Vagina (tissue), 2 donors: ENCODE data around the gene PCSK5. TPM values are rescaled to one million over a fixed set of nuclear protein-coding genes. Genes with fewer than 3 reads are reported as not detected.

Experiments
- DNase-seq, 2 donors: peaks; one replicate each; pipeline ENCODE4 v3.0.0-alpha.2; 2017; ENCODE audit errors: extremely low spot score in 2 of 2
- H3K27ac ChIP-seq: fragments of 200-600 bp; sonication (generic); one replicate; pipeline ENCODE4 v1.5.1; 2019
- H3K27me3 ChIP-seq: fragments of 200-600 bp; sonication (generic); one replicate; pipeline ENCODE4 v1.5.1; 2019
- H3K36me3 ChIP-seq, 2 donors: fragments of 200-600 bp; sonication (generic); one replicate each; pipeline ENCODE4 v1.5.1; 2017 to 2019
- H3K4me1 ChIP-seq: fragments of 200-600 bp; sonication (generic); one replicate; pipeline ENCODE4 v1.5.1; 2019
- H3K4me3 ChIP-seq, 2 donors: fragments of 200-600 bp; sonication (generic); 1 replicate in 1 of 2; 2 replicates in 1 of 2; pipeline ENCODE4 v1.5.1; 2016 to 2019
- H3K9me3 ChIP-seq: fragments of 200-600 bp; sonication (generic); one replicate; pipeline ENCODE4 v1.5.1; 2019
- CTCF ChIP-seq, 3 experiments: fragments of 450-650 bp in 2 of 3; fragments of 200-600 bp in 1 of 3; sonication (generic) in 1 of 3; IDR thresholded peaks; one replicate each; pipeline ENCODE4 v1.5.1; 2017 to 2019; ENCODE audit warnings: antibody characterized with exemption in 3 of 3, mild to moderate bottlenecking in 2 of 3, moderate library complexity in 2 of 3
- POLR2A ChIP-seq, 2 donors: fragments of 450-650 bp; IDR thresholded peaks; one replicate each; pipeline ENCODE4 v1.6.1; 2017; ENCODE audit warnings: antibody characterized with exemption in 2 of 2, mild to moderate bottlenecking in 2 of 2, moderate library complexity in 2 of 2
- POLR2AphosphoS5 ChIP-seq, 2 donors: sonication (generic); formaldehyde crosslinking; IDR thresholded peaks; one replicate each; pipeline ENCODE4 v1.9.0; 2017; ENCODE audit warnings: antibody characterized with exemption in 2 of 2, mild to moderate bottlenecking in 2 of 2, low read depth in 1 of 2; ENCODE audit not compliant: insufficient read depth in 1 of 2
- intact Hi-C: fragments of 100-400 bp; cut with DNase I; formaldehyde crosslinking; loops from one replicate; pipeline ENCODE4 v1.15.1; 2023
- total RNA-seq: library from RNA; depleted of rRNA; stranded (reverse); fragments of >200 nt; gene quantifications from one replicate; pipeline ENCODE4 v1.2.3, GENCODE V29; 2016

The PCSK5 gene
- total RNA-seq, 1 donor from 2014 or later, result 22.6 TPM

- no peak for DNase-seq
- Histone ChIP-seq H3K27me3 (no peaks in the 10 kb centered on the region), H3K36me3 (peaks cover 0 to 3% of the 10 kb centered on the region in 2 donors), H3K9me3 (no peaks in the 10 kb centered on the region), H3K4me3 (no peak overlapping the region), H3K4me1 (no peaks in the 10 kb centered on the region), H3K27ac (no peak overlapping the region)
- TF ChIP-seq POLR2A (IDR thresholded peaks at IDR 0.05), result no peak
- intact Hi-C loops, result no loop called here
These were observed 147.2 kb downstream of the PCSK5 start for GRCh38 chr9:76037587-76038225.

- no peaks in the 10 kb centered on the region for H3K9me3 ChIP-seq
- H3K27me3 ChIP-seq, result no peaks in the 10 kb centered on the region
- H3K4me1 ChIP-seq, result no peaks in the 10 kb centered on the region
- no peak overlapping the region for H3K27ac ChIP-seq
- H3K36me3 ChIP-seq, result peaks cover 0 to 3% of the 10 kb centered on the region in 2 donors
- intact Hi-C loops, result no loop called here
- TF ChIP-seq POLR2A (IDR thresholded peaks at IDR 0.05), result no peak
- no peak for TF ChIP-seq CTCF (IDR thresholded peaks at IDR 0.05)
- TF ChIP-seq POLR2AphosphoS5 (IDR thresholded peaks at IDR 0.05; ENCODE audit: insufficient read depth in 1 of 2, low read depth in 1 of 2), result no peak
- H3K4me3 ChIP-seq, result no peak overlapping the region
- DNase-seq, result no peak
These were observed 148.0 kb downstream of the PCSK5 start for GRCh38 chr9:76038431-76038830.

GRCh38 chr9:76044266-76044819, 153.9 kb downstream of the PCSK5 start:
- intact Hi-C loops, result no loop called here
- no peaks in the 10 kb centered on the region for H3K36me3 ChIP-seq
- H3K4me3 ChIP-seq, result no peak overlapping the region
- H3K27me3 ChIP-seq, result no peaks in the 10 kb centered on the region
- no peak for TF ChIP-seq CTCF (IDR thresholded peaks at IDR 0.05)
- TF ChIP-seq POLR2AphosphoS5 (IDR thresholded peaks at IDR 0.05; ENCODE audit: insufficient read depth in 1 of 2, low read depth in 1 of 2), result no peak
- TF ChIP-seq POLR2A (IDR thresholded peaks at IDR 0.05), result no peak
- H3K27ac ChIP-seq, result no peak overlapping the region
- H3K9me3 ChIP-seq, result no peaks in the 10 kb centered on the region
- peaks cover 9% of the 10 kb centered on the region for H3K4me1 ChIP-seq
- no peak for DNase-seq

GRCh38 chr9:76045221-76045620, 154.7 kb downstream of the PCSK5 start:
- no peak for TF ChIP-seq POLR2A (IDR thresholded peaks at IDR 0.05)
- TF ChIP-seq CTCF (IDR thresholded peaks at IDR 0.05), result no peak
- no peak for TF ChIP-seq POLR2AphosphoS5 (IDR thresholded peaks at IDR 0.05; ENCODE audit: insufficient read depth in 1 of 2, low read depth in 1 of 2)
- DNase-seq, result no peak
- intact Hi-C loops, result no loop called here
- H3K27ac ChIP-seq, result no peak overlapping the region
- H3K27me3 ChIP-seq, result no peaks in the 10 kb centered on the region
- H3K4me1 ChIP-seq, result peaks cover 9% of the 10 kb centered on the region
- H3K4me3 ChIP-seq, result no peak overlapping the region
- H3K9me3 ChIP-seq, result no peaks in the 10 kb centered on the region
- H3K36me3 ChIP-seq, result no peaks in the 10 kb centered on the region

- no peak overlapping the region for H3K4me3 ChIP-seq
- peaks cover 9% of the 10 kb centered on the region for H3K4me1 ChIP-seq
- H3K9me3 ChIP-seq, result no peaks in the 10 kb centered on the region
- no peaks in the 10 kb centered on the region for H3K36me3 ChIP-seq
- intact Hi-C loops, result no loop called here
- DNase-seq, result no peak
- H3K27me3 ChIP-seq, result no peaks in the 10 kb centered on the region
- TF ChIP-seq CTCF (IDR thresholded peaks at IDR 0.05) (no peak), POLR2A (IDR thresholded peaks at IDR 0.05) (no peak), POLR2AphosphoS5 (IDR thresholded peaks at IDR 0.05; ENCODE audit: insufficient read depth in 1 of 2, low read depth in 1 of 2) (no peak)
- H3K27ac ChIP-seq, result no peak overlapping the region
These were observed 158.9 kb downstream of the PCSK5 start for GRCh38 chr9:76049341-76049740.
